22Rv1 (cell line): Measurements from ENCODE around the gene CDK6.

Experiments used
- ZFX ChIP-seq: fragments of 450-650 bp; IDR thresholded peaks from 2 replicates; pipeline ENCODE4 v1.6.1; 2017; ENCODE audit warnings: antibody characterized with exemption, borderline replicate concordance
- TF ChIP-seq, protein P1 (sequence below): fragments of 450-650 bp; IDR thresholded peaks from 2 replicates; pipeline ENCODE4 v1.5.1; 2017; ENCODE audit warnings: mild to moderate bottlenecking

DNA sequence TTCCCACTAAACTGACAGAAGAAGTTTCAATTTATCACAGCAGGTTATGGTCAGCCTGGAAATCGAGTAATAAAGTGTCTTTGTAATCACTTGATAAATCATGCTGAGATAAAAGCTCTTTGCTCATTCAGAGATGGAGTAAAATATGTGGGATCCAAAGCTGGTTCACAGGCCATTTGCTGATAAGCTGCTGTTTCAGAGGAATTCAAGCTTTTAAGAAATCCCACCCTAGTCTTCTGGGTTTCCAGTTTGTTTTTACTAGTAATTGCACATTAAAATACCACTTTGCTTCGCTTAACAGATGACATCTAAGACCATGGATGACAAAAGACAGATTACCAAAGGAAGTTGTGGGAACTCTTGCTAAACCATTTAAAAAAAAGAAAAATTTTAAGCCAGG is 37.4 kb upstream of the CDK6 start:
- TF ChIP-seq, protein P1, sequence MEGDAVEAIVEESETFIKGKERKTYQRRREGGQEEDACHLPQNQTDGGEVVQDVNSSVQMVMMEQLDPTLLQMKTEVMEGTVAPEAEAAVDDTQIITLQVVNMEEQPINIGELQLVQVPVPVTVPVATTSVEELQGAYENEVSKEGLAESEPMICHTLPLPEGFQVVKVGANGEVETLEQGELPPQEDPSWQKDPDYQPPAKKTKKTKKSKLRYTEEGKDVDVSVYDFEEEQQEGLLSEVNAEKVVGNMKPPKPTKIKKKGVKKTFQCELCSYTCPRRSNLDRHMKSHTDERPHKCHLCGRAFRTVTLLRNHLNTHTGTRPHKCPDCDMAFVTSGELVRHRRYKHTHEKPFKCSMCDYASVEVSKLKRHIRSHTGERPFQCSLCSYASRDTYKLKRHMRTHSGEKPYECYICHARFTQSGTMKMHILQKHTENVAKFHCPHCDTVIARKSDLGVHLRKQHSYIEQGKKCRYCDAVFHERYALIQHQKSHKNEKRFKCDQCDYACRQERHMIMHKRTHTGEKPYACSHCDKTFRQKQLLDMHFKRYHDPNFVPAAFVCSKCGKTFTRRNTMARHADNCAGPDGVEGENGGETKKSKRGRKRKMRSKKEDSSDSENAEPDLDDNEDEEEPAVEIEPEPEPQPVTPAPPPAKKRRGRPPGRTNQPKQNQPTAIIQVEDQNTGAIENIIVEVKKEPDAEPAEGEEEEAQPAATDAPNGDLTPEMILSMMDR: no peak
- no peak for TF ChIP-seq ZFX
